Hematopoietic multipotent progenitor cell treated with erythropoietin and hydrocortisone succinate and interleukin-3 and kit ligand, for 4 days (in vitro differentiated cells): ENCODE results near the gene GRPR.

Source experiments
- DNase-seq: peaks from one replicate; pipeline ENCODE4 v3.0.0-alpha.2; 2015

GRPR gene

DNA sequence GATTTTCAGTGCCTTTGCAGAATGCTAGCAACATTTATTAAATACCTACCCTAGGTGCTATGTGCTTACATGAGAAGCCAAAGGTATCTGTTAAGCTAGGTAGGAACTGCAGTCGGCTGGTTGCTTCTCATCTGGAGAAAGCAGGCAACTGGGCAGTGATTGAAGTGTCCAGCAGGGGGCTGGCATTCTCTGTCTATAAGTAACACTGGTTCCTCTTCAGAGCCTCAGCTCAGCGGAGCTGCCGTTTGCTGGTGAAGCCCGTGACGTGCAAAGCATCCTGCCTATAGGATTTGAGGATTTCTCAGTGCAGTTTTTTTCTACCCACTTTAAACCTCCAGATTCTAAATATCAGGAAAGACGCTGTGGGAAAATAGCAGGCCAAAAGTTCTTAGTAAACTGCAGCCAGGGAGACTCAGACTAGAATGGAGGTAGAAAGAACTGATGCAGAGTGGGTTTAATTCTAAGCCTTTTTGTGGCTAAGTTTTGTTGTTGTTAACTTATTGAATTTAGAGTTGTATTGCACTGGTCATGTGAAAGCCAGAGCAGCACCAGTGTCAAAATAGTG, at the start of gene GRPR:
TSS of gene GRPR (plus strand) at position 344 of the 565 bp plus-strand sequence. CDS start 389 bp downstream, outside the sequence.
- DNase-seq, result peak; percentile 88

DNA sequence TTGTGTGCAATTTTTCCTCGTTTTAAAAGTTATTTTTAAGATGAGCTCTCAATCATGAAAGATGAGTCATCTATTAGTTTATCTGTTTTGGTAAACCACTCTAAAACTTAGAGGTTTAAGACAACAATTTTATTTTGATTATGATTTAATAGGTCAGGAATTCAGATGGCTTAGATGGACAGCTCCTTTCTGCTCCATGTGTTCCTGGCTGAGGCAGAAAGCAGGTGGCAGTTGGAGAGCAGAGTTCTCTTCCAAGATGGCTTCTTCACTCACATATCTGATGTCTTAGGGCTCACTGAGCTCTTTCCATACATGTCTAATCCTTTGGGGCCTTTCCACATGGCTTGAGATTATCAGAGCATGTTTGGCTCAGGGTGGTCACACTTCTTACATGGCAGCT, 48.3 kb upstream of the GRPR start:
- no peak for DNase-seq

DNA sequence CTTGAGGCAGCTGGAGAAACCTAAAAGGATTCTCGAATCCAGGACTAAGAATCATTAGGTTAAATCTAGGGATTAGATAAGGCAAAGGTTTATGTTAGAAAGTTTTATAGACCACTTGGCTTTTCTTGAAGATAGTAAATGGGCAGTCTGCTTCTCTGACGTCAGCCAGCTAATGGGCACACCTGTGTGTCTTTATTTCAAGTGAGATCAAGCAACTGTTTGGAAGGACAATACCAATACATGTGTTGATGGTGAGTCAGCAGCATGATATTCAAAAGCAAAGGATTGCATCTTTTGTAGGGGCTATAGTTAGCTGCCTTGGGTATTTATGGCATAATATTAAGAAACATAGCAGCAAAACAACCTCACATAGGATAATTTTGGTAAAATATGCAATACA, 46.5 kb upstream of the GRPR start:
- DNase-seq, result no peak

DNA sequence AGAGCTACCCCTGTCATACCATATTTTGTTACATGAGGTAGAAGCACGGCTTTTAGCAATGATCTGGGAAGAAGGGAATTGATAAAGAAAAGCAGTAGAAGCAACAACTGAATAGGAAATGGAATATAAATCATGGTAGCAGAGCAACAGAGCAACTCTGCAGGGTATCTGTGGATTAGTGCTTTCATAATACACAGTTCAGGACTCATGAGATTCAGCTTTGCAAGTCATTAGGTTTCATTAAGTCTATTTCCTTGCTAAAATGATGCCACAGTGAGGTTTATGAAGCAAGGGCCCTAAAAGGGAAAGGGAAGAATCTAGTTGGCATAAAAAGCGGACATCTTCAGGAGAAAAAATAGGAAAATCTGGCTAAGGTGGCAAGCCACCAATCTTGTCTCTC, 45.6 kb upstream of the GRPR start:
- DNase-seq, result no peak

DNA sequence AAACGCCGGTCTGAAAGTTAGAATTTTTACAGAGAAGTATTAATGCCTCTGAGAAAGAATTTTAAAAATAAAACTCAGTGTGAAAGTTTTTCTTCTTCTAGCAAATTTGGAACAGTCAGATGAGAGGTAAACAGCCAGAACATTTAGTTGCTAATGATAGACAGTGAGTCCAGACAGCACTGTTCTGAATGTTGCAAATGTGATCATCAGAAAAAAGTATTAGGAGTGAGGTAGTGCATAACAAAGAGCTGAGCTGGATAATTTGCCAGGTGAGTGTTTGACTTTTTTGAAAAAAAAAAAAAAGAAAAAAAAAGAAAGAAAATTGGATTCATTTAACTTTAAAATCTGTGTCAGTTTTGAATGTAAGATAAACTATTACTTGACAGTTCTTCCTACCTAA, 42.0 kb upstream of the GRPR start:
- no peak for DNase-seq

DNA sequence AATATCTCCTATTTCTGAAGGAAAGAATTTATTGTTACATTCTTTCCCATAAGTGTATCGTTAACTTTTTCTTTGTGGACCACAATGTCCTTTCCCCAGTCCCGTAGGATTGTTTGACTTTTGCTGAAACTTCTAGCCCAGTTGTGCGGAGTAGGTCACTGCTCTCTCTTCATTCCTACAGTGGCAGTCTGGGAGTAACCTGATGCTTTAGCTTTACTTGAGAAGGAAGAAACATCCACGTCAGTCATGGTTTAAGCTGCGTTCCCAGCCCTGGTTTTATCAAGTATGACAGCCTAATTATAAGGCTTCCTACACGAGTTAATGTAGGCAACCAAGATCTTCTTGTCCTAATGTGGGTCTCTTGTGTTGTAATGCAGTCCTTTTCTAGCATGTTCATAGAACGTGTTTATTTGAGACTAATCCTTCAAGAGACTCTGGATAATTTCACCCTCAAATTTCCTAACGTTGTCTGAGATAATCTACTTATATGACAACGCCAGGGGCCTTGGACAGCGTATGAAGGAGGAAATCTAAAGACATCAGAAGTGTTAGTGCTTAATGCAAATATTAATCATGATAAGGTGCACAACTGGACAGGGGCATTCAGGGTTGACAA, 40.8 kb upstream of the GRPR start:
- DNase-seq, result no peak

DNA sequence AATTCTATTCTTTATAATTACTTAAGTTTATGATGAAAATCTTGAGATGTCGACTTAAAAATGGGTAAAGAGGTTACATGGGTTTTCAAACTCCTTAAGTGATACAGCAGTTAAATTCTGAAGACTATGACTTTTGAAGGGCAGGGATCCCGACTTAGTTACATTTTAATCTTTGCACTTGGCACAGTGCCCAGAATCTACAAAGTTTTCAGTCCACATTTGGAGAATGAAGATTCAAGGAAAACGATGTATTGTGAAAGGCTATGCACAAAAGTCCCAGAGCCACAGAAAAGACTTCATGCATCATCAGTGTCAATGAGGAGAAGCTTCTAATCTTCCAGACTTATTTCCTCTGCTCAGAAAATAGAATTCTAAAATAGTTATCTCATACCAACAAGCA, 36.3 kb upstream of the GRPR start:
- no peak for DNase-seq

DNA sequence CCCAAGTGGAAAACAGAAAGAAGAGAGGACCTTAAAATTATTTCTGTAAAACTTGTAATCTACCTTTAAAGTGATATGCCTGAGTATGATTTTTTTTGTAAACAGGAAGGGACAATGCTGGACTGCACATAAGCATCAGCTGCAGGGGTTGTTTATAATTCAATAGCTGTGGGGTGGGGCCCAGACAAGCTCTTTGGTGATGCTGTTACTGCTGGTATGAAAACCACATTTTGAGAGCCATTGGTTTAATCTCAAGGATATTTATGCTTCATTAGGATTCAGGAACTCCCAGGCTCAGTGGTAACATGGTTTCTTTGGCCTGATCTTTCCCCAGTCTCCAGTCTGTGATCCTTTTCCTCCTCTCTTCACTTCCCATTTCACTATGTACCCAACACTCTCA, 34.3 kb upstream of the GRPR start:
- no peak for DNase-seq

DNA sequence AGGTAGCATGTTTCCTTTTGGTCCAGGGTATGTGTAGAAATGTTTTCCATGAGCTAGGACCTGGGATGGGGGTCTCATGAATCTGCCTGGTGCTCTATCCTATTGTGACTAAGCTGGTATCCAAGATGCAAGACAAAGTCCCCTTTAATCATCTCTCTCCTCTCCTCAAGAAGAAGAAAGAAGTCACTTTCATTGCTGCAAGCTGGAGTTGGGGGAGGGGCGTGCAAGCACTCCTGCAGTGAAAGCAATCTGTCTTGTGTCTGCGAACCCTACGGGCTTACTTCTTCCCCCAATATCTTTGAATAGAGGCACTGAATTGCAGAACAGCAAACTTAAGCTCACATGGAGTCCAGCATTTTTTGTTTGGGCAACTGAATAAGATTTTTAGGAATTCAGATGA, 27.2 kb upstream of the GRPR start:
- no peak for DNase-seq

DNA sequence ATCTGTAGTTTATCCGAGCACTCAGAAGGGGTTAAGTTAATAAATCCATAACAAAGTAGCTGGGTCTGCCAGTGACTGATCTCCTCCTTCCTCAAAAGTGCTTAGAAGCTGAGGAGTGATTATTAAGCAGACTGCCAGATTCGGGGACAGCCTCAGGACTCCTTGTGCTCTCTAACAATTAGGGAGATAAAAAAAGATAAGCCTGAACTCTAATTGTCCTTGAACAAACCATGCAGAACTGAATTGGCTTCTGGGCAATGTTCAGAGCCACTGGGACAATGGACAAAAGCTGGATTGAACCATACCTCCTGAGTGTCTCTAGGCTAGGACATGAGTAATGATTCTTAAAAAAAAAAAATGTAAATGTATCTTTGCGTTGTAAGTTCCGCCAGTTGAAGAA, 22.7 kb upstream of the GRPR start:
- DNase-seq, result no peak

DNA sequence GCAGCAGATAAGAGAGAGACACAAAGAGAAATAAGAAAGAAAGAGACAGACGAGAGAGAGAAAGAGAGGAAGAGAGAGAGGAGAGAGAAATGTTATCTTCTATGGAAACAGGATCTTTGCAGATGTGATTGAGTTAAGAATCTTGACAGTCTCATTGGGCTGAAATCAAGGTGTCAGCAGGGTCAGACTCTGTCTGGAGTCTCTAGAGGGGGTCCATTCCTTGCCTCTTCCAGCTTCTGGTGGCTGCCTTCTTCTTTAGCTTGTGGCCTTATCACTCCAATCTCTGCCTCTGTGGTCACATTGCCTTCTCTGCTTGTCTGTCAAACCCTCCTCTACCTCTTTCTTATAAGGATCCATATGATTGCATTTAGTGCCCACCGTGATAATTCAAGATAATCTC, 21.8 kb upstream of the GRPR start:
- DNase-seq, result peak; percentile 8

DNA sequence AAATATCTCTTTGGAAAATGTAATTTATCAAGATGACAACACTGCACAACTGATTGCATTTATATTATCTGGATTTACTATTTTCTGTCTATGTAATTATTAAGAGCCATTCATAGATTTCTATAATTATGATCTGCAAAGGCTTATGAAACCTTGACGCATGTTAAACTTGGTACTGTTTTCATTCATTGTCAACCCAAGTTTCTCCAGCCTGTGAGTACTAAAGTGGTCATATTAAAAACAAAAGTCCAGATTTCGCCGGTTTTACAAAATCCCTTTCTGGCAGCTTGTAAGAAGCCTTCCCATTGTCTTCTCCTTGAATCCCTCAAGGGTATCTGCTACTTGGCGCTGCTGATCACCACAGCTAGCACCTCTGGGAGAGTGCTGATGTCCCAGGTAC, 19.7 kb upstream of the GRPR start:
- no peak for DNase-seq

DNA sequence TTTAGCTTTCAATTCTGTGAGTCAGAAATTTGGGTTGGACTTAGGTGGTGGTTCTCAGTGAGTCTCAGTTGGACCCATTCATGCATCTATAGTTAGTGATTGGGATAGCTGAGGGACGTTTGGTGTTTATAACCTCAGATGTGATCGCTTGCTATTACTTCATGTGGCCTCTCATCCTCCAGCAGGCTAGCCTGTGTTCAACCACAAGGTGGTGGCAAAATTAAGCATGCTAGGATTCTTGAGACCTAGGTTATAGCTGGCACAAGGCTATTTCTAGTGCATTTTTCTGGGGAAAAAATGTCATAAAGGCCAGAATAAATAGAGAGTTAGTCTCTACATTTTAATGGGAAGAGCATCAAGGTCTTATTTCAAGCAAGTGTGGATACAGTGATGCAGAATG, 10.9 kb upstream of the GRPR start:
- DNase-seq, result no peak

DNA sequence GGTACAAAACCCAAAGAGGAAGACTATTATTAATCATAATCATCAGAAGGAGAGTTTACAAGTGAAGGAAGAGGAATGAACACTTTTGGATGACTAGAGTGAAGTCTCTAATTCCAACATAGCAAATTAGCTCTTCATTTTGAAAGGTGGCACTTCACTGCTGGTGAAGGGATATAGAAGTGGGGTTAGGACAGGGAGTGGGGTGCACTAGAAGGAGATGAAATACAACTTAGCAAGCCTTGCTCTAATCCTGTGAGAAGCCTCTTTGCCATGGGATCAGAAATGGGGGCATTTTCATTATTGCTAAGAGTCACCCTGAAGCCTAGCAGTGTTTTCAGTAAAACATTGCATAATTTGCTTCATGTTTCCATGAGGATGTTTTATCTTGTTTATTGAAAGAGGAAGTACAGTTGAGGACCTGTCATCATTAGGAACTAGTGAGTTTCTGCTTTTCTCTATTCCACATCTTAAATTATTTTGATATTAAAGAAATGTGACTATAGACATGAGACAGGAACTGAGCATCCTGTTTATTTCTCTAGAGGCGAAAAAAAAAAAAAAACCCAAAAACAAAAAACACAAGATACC, 9.3 kb upstream of the GRPR start:
- DNase-seq, result peak; percentile 55

DNA sequence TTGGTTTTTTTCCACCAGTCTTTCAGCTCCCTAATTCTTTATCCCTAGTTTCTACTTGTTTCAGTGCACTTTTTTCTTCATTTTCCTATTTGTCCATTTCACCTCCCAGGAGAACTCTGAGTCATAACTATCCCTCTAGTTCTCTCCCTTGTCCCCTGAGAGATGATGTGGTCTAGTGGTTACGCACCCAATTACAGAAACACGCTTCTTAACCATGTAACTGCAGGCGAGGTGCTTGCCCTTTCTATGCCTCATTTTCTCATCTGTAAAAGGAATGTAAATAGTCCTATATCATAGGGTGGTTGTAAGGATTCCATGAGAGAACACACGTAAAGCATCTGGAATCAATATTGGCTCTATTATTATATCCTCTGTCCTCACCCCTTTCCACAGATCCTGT, 8.8 kb upstream of the GRPR start:
- DNase-seq, result no peak

DNA sequence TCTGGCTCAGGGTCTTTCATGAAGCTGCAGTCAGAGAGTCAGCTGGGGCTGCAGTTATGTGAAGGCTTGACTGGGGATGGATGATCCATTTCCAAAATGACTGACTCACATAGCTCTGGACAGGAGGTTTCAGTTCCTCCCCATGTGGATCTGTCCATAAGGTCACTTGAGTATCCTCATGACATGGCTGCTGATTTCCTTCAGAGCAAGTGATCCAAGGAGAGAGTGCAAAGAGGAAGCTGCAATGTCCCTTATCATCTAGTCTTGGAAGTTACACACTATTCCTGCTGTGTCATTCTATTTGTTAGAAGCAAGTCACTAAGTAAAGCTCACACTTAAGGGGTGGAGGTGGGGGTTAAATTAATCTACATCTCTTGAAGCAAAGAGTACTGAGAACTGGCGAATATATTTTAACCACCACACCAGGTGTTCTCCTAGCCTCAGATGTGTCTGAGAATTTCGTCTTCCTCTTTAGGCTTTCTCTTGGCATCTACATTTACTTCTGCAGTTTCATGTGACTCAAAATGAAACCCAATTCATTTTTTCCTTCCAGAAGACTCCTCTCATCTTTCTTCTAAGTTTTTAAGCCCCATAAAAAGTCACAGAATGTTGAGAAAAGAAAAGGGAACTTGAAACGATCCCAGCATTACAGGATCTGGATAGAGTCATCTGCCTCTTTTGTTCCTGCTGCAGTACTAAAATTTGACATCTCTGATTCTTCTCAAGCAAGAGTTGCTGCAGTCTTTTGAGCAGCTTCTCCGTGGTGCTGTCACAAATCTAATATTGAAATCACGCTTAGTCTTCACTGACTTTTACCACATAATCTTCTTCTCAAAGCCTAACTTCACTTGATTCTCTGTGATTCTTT, 3.8 kb upstream of the GRPR start:
- peak; percentile 18 for DNase-seq

DNA sequence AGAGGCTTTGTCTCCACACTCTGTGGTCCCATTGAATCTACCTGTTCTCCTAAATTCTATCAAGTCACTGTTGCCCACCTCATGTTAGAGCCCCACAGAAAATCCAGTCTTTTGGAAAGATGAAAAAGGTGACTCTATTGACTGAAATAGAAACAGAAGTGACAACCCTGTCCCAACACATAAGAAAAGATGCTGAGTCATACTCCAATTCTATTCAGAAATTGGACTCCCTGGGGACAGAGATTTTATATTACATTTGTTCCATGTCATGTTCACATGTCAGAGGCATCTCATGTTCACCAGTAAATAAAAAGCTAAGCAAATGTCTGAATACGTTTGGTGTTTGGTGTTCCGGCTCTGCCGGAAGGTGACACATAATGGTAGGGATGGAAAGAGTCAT, 2.9 kb upstream of the GRPR start:
- peak; percentile 7 for DNase-seq

DNA sequence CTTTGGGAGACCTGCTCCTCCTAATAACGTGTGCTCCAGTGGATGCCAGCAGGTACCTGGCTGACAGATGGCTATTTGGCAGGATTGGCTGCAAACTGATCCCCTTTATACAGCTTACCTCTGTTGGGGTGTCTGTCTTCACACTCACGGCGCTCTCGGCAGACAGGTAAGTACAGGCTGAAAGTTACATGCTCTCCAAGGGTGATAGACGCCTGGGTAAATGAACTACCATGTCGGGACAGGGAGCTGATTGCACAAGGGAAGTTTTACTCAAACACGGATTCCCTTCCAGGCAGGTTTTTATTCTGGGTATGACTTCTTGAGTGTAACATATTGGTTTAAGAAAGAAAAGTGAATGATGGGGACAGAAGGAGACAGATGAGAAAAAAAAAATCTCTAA, 836 bp downstream of the GRPR start:
- DNase-seq, result no peak

DNA sequence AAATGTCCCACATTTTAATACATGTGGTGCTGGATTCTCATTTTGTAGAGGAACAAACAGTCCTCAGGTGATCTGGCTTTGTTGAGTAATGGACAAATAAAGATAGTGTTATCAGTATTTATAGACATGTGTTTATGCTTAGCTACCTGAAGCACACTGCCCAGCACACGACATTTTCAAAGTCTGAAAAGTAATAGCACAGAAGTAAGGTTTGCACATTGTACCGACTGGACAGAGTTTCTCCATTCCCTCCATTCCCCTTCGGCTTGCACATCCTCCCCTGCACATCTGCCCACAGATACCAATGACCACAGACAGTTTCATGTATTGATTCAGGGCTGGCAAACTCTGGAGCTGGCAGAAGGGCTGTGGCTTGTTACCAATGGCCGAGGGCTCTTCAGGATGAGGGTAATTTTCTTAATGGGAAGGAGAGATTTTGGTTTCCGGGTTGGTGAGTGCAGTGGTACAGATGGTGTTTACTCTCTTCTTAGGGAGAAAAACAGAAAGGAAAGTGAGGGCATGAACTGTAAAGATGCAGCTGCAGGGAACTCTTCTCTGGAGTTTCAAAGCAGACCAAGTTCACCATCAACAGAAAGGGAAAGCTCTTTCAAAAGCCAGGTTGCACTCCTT, 2.3 kb downstream of the GRPR start:
- no peak for DNase-seq

DNA sequence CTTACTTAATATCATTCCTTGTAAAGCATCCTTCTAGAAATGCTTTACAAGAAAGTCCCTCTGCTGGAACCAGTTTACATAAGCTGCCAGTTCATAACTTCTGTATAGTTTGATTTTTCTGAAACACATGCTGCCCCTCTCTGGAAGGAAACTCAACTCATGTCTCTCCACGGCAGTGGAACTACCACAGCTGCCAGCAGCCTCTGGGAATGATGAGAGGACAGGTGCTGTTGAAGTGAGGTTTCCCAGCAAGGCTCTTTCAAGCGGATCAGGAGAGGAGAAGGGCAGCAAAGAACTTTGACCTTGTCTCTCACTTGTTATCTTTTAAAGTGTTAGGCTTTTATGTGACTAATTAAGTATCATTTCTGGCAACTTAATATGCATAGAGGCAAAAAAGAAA, 7.3 kb downstream of the GRPR start:
- no peak for DNase-seq

DNA sequence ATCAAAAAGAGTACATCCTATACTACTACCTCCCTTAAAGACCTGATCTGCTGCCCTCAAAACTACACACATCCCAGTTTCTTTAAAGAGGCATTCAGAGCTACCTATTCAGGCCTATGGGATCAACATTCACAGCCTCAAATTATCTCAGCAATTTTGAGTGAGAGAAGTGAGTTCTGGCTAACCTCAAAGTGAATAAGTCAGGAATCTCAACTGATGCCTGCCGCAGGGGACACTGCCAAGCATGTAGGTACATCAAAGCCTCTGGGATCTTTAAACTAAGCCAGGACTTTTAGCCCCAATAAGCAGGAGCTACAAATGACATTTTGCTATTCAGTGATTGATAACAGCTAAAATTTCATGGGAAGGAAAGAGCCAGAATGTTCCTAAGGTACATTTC, 11.6 kb downstream of the GRPR start:
- no peak for DNase-seq

DNA sequence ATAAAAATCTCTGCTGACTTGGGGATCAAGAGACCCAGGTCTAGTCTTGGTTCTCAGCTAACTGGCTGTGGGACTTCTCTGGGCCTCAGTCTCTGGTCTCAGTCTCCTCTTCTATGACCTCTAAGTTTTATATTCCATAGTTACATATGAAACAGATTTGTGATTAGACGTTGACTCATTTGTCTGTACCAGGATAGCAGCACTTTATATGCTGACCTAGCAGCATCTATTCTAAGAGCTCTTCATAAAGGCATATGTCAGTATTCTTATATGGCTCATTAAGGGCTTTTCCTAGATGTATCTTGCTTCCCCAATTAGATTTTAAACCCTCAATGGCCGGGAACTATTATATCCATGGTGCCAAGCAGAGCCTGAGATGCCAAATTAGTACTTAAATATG, 12.7 kb downstream of the GRPR start:
- no peak for DNase-seq

DNA sequence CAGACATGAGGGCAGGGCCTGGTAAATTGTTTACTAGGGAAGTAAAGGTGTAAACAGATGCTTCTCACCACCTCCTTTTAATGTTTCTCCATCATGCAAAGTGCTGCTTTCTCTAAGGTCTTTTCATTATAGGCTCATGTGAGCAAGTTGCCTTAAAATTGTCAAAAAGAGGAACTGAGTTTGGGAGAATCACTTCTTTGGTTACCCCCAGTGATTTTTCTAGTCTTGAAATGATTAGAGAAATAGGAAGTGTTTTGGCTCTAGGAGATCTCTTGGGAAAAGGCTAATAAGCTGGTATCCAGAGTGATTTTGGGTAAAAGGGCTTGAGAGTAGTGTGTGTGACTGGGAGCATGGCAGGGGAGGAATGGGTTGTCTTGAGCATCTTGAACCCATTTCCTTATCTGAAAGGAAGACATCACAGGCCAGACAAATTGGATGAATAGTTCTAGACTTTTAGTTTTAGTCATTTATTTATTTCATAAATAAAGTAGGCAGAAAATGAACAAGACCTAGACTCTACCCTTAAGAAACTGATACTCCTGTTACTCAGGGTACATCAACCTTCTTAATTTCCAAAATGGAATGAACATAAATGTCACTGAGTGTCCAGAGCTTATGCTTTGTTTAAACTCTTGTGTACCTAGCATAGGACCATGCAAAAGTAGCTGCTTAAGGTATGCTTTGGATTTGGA, 14.2 kb downstream of the GRPR start:
- peak; percentile 15 for DNase-seq
